Trophoblast cell (in vitro differentiated cells and primary cell): ENCODE measurements around the gene GMIP.
"Not testable (repeated sequence)": the region's sequence is repeated elsewhere in the genome, so short reads cannot be mapped to it uniquely, and the experiment has no call there.

Source experiments
- DNase-seq, 2 donors: peaks; one replicate each; pipeline ENCODE4 v3.0.0-alpha.2; 2016
- H2AFZ ChIP-seq: 2 replicates; pipeline ENCODE4 v1.6.1; 2013; ENCODE audit warnings: low read length, moderate library complexity, mild to moderate bottlenecking; ENCODE audit not compliant: insufficient read depth, poor library complexity
- H2AK5ac ChIP-seq: 2 replicates; pipeline ENCODE4 v1.6.1; 2013; ENCODE audit warnings: mild to moderate bottlenecking, low read length
- H2BK120ac ChIP-seq: 2 replicates; pipeline ENCODE4 v1.6.1; 2013; ENCODE audit warnings: low read length, mild to moderate bottlenecking, moderate library complexity; ENCODE audit not compliant: insufficient read depth, poor library complexity
- H2BK12ac ChIP-seq: 2 replicates; pipeline ENCODE4 v1.6.1; 2013; ENCODE audit warnings: mild to moderate bottlenecking, low read length, moderate library complexity
- H2BK5ac ChIP-seq: 2 replicates; pipeline ENCODE4 v1.6.1; 2013; ENCODE audit warnings: low read length, low read depth, moderate library complexity, mild to moderate bottlenecking; ENCODE audit not compliant: poor library complexity
- H3K14ac ChIP-seq: 2 replicates; pipeline ENCODE4 v1.6.1; 2013; ENCODE audit warnings: mild to moderate bottlenecking, low read length
- H3K18ac ChIP-seq: 2 replicates; pipeline ENCODE4 v1.6.1; 2013; ENCODE audit warnings: mild to moderate bottlenecking, low read length
- H3K23ac ChIP-seq: 2 replicates; pipeline ENCODE4 v1.6.1; 2013; ENCODE audit warnings: low read length
- H3K27ac ChIP-seq: 2 replicates; pipeline ENCODE4 v1.5.1; 2013; ENCODE audit warnings: low read depth, mild to moderate bottlenecking, inconsistent platforms, low read length, moderate library complexity
- H3K27me3 ChIP-seq: 2 replicates; pipeline ENCODE4 v1.6.1; 2013; ENCODE audit warnings: inconsistent platforms, mild to moderate bottlenecking, low read length, moderate library complexity; ENCODE audit not compliant: insufficient read depth
- H3K36me3 ChIP-seq, 2 experiments: 1 replicate in 1 of 2; 2 replicates in 1 of 2; pipeline ENCODE4 v1.6.1; 2013; ENCODE audit warnings: low read length in 2 of 2, mild to moderate bottlenecking in 2 of 2, moderate library complexity in 1 of 2; ENCODE audit not compliant: insufficient read depth in 2 of 2, control insufficient read depth in 1 of 2
- H3K4ac ChIP-seq: 2 replicates; pipeline ENCODE4 v1.6.1; 2013; ENCODE audit warnings: low read depth, mild to moderate bottlenecking, low read length, moderate library complexity
- H3K4me1 ChIP-seq, 2 experiments: 1 replicate in 1 of 2; 2 replicates in 1 of 2; pipeline ENCODE4 v1.6.1; 2013; ENCODE audit warnings: low read length in 2 of 2, mild to moderate bottlenecking in 2 of 2, moderate library complexity in 1 of 2; ENCODE audit not compliant: insufficient read depth in 2 of 2, control insufficient read depth in 1 of 2
- H3K4me2 ChIP-seq: 2 replicates; pipeline ENCODE4 v1.6.1; 2013; ENCODE audit warnings: inconsistent platforms, mild to moderate bottlenecking, low read length, moderate library complexity
- H3K4me3 ChIP-seq: 2 replicates; pipeline ENCODE4 v1.5.1; 2013; ENCODE audit warnings: mild to moderate bottlenecking, low read depth, low read length, inconsistent platforms
- H3K79me1 ChIP-seq: one replicate; pipeline ENCODE4 v1.6.1; 2013; ENCODE audit warnings: low read length
- H3K79me2 ChIP-seq: 2 replicates; pipeline ENCODE4 v1.6.1; 2013; ENCODE audit warnings: low read length, mild to moderate bottlenecking; ENCODE audit not compliant: control insufficient read depth, insufficient read depth, poor library complexity
- H3K9ac ChIP-seq: 2 replicates; pipeline ENCODE4 v1.6.1; 2013; ENCODE audit warnings: mild to moderate bottlenecking, low read length
- H3K9me3 ChIP-seq: 2 replicates; pipeline ENCODE4 v1.6.1; 2013; ENCODE audit warnings: low read depth, mild to moderate bottlenecking, control low read depth, inconsistent platforms, low read length; ENCODE audit not compliant: insufficient read depth
- H4K12ac ChIP-seq: 2 replicates; pipeline ENCODE4 v1.6.1; 2013; ENCODE audit warnings: low read depth, mild to moderate bottlenecking, low read length, moderate library complexity
- H4K8ac ChIP-seq: 2 replicates; pipeline ENCODE4 v1.6.1; 2013; ENCODE audit warnings: low read depth, mild to moderate bottlenecking, low read length, moderate library complexity
- H4K91ac ChIP-seq: one replicate; pipeline ENCODE4 v1.6.1; 2013; ENCODE audit warnings: low read depth, mild to moderate bottlenecking, low read length, moderate library complexity
- WGBS: extraction: QIAGEN DNeasy Blood & Tissue Kit; methylation state at CpG from one replicate; pipeline ENCODE4 v1.1.7; 2013; ENCODE audit warnings: missing lambda C conversion rate; ENCODE audit not compliant: insufficient read length, insufficient coverage; ENCODE audit errors: extremely low coverage; 5-methylcytosine and 5-hydroxymethylcytosine counted together

The GMIP gene

DNA sequence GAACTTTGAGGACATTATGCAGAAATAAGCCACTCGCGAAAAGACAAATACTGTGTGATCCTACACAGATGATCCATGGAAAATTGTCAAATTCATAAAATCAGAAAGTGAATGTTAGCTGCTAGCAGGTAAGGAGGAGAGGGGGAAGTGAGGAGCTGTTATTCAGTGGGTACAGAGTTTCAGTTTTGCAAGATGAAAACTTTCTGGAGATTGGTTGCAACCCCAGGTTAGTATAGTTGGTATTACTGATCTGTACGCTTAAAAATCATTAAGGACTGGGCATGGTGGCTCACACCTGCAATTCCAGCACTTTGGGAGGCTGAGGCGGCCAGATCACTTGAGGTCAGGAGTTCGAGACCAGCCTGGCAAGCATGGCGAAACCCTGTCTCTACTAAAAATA lies 43.1 kb upstream of the GMIP start:
- Histone ChIP-seq H3K79me1 (no peaks in the 10 kb centered on the region), H2AFZ (no peak overlapping the region), H3K9me3 (no peaks in the 10 kb centered on the region), H3K79me2 (no peaks in the 10 kb centered on the region), H2AK5ac (no peak overlapping the region), H2BK5ac (no peak overlapping the region), H3K27ac (no peak overlapping the region), H3K18ac (no peak overlapping the region), H2BK120ac (no peak overlapping the region), H4K12ac (no peak overlapping the region), H3K27me3 (no peaks in the 10 kb centered on the region), H3K9ac (no peak overlapping the region), H3K14ac (no peak overlapping the region), H3K23ac (no peak overlapping the region), H3K4me3 (no peak overlapping the region), H3K36me3 (peaks cover 0 to 2% of the 10 kb centered on the region in 2 experiments), H4K8ac (no peak overlapping the region), H3K4me2 (no peak overlapping the region), H3K4ac (no peak overlapping the region), H3K4me1 (no peaks in the 10 kb centered on the region), H2BK12ac (no peak overlapping the region), H4K91ac (no peak overlapping the region)
- WGBS: no CpG with 5 or more reads among the region's 6 CpGs
- DNase-seq: no peak

DNA sequence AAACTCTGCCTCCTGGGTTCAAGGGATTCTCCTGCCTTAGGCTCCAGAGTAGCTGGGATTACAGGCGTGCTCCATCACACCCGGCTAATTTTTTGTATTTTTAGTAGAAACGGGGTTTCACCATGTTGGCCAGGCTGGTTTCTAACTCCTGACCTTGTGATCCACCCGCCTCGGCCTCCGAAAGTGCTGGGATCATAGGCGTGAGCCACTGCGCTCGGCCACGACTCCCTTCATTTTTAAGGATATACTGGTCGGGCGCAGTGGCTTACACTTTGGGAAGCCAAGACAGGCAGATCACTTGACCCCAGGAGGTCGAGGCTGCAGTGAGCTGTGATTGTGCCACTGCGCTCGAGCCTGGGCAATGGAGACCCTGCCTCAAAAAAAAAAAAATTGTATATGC lies 42.7 kb upstream of the GMIP start:
- not testable (repeated sequence) for H3K18ac ChIP-seq, H3K23ac ChIP-seq, H3K79me2 ChIP-seq, H3K4me1 ChIP-seq, H3K9me3 ChIP-seq, H4K12ac ChIP-seq, H2AK5ac ChIP-seq, H3K79me1 ChIP-seq, H3K27me3 ChIP-seq, H3K4me2 ChIP-seq, H3K9ac ChIP-seq, H4K8ac ChIP-seq, H4K91ac ChIP-seq, H2AFZ ChIP-seq, H2BK12ac ChIP-seq, H3K4ac ChIP-seq, H2BK120ac ChIP-seq, H3K14ac ChIP-seq, H3K27ac ChIP-seq, H2BK5ac ChIP-seq, H3K4me3 ChIP-seq, DNase-seq, H3K36me3 ChIP-seq
- no CpG with 5 or more reads among the region's 15 CpGs for WGBS

DNA sequence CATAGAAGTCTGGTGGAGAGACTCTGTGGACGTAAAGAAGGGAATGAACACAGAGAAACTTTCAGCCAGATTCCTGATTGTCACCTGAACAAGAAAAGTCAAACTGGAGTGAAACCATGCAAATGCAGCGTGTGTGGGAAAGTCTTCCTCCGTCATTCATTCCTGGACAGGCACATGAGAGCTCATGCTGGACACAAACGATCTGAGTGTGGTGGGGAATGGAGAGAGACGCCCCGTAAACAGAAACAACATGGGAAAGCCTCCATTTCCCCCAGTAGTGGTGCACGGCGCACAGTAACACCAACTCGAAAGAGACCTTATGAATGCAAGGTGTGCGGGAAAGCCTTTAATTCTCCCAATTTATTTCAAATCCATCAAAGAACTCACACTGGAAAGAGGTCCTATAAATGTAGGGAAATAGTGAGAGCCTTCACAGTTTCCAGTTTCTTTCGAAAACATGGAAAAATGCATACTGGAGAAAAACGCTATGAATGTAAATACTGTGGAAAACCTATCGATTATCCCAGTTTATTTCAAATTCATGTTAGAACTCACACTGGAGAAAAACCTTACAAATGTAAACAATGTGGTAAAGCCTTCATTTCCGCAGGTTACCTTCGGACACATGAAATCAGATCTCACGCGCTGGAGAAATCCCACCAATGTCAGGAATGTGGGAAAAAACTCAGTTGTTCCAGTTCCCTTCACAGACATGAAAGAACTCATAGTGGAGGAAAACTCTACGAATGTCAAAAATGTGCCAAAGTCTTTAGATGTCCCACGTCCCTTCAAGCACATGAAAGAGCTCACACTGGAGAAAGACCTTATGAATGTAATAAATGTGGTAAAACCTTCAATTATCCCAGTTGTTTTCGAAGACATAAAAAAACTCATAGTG lies 36.0 kb upstream of the GMIP start:
- no peak overlapping the region for H2BK5ac ChIP-seq
- H3K36me3 ChIP-seq: peaks cover 26 to 27% of the 10 kb centered on the region in 2 experiments
- peaks cover 8% of the 10 kb centered on the region for H3K9me3 ChIP-seq
- no peak overlapping the region for H3K27ac ChIP-seq
- H3K4me1 ChIP-seq: peaks cover 0 to 2% of the 10 kb centered on the region in 2 experiments
- no peak overlapping the region for H4K91ac ChIP-seq
- H2BK120ac ChIP-seq: no peak overlapping the region
- H2AK5ac ChIP-seq: no peak overlapping the region
- no peak overlapping the region for H3K23ac ChIP-seq
- H3K4me2 ChIP-seq: no peak overlapping the region
- no CpG with 5 or more reads among the region's 20 CpGs for WGBS
- H3K79me2 ChIP-seq: no peaks in the 10 kb centered on the region
- no peaks in the 10 kb centered on the region for H3K27me3 ChIP-seq
- H3K9ac ChIP-seq: peak overlapping the region; percentile 29
- no peak overlapping the region for H3K4ac ChIP-seq
- H4K12ac ChIP-seq: no peak overlapping the region
- no peak overlapping the region for H3K4me3 ChIP-seq
- no peaks in the 10 kb centered on the region for H3K79me1 ChIP-seq
- peak; percentile 78 to 97 for DNase-seq
- H3K18ac ChIP-seq: no peak overlapping the region
- H4K8ac ChIP-seq: no peak overlapping the region
- no peak overlapping the region for H2AFZ ChIP-seq
- H3K14ac ChIP-seq: no peak overlapping the region
- H2BK12ac ChIP-seq: no peak overlapping the region

DNA sequence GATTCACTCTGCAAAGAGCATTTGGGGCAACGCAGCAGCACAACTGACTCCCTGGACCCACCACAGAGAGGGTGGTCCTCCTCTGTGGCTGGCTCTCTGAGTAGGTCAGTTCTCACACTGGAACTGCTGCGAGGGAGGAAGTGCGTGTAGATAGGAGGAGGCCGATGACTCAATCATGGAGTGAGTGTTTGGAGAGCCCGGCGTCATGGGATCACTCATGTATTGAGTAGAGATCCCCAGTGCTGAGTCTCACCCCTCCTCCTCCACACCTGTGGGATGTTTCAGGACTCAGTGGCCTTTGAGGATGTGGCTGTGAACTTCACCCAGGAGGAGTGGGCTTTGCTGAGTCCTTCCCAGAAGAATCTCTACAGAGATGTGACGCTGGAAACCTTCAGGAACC lies 34.1 kb upstream of the GMIP start:
- Histone ChIP-seq H3K27ac (no peak overlapping the region), H2BK12ac (no peak overlapping the region), H3K27me3 (no peaks in the 10 kb centered on the region), H3K79me1 (no peaks in the 10 kb centered on the region), H4K91ac (no peak overlapping the region), H3K36me3 (peaks cover 27 to 30% of the 10 kb centered on the region in 2 experiments), H2BK5ac (no peak overlapping the region), H3K9me3 (peaks cover 8% of the 10 kb centered on the region), H3K14ac (no peak overlapping the region), H3K79me2 (no peaks in the 10 kb centered on the region), H2AFZ (no peak overlapping the region), H3K4ac (no peak overlapping the region), H2BK120ac (no peak overlapping the region), H3K4me3 (no peak overlapping the region), H3K23ac (no peak overlapping the region), H3K9ac (no peak overlapping the region), H2AK5ac (no peak overlapping the region), H4K12ac (no peak overlapping the region), H4K8ac (no peak overlapping the region), H3K18ac (no peak overlapping the region), H3K4me1 (peaks cover 0 to 2% of the 10 kb centered on the region in 2 experiments), H3K4me2 (no peak overlapping the region)
- DNase-seq: no peak
- no CpG with 5 or more reads among the region's 7 CpGs for WGBS
